Prostate gland (tissue), 2 donors: ENCODE measurements around the gene TCF12.

Experiments
- POLR2AphosphoS5 ChIP-seq: sonication (generic); formaldehyde crosslinking; IDR thresholded peaks from one replicate; pipeline ENCODE4 v1.6.1; 2017; ENCODE audit warnings: antibody characterized with exemption
- TF ChIP-seq, protein P1 (sequence below), 4 experiments: fragments of 200-600 bp in 2 of 4; fragments of 450-650 bp in 2 of 4; sonication (generic) in 2 of 4; IDR thresholded peaks; 1 replicate in 3 of 4; 2 replicates in 1 of 4; pipeline ENCODE4 v1.5.1; 2016 to 2019; ENCODE audit warnings: antibody characterized with exemption in 4 of 4, mild to moderate bottlenecking in 2 of 4, moderate library complexity in 2 of 4

DNA sequence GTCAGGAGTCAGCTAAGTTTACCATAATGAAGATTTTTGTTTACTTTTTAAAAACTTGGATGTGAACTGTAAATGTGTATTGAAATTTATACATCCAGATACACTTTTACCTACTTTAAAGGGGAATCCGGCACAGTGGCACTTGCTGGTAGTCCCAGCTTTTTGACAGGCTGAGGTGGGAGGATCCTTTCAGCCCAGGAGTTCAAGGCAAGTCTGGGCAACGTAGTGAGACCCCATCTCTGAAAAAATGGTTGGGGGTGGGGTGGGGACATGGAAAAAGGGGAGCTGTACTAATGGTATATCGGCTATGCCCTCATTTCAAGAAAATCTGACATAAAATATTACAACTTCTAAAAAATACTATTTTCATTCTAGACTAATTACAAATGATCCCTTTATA lies 362.0 kb downstream of the TCF12 start:
- TF ChIP-seq, protein P1, sequence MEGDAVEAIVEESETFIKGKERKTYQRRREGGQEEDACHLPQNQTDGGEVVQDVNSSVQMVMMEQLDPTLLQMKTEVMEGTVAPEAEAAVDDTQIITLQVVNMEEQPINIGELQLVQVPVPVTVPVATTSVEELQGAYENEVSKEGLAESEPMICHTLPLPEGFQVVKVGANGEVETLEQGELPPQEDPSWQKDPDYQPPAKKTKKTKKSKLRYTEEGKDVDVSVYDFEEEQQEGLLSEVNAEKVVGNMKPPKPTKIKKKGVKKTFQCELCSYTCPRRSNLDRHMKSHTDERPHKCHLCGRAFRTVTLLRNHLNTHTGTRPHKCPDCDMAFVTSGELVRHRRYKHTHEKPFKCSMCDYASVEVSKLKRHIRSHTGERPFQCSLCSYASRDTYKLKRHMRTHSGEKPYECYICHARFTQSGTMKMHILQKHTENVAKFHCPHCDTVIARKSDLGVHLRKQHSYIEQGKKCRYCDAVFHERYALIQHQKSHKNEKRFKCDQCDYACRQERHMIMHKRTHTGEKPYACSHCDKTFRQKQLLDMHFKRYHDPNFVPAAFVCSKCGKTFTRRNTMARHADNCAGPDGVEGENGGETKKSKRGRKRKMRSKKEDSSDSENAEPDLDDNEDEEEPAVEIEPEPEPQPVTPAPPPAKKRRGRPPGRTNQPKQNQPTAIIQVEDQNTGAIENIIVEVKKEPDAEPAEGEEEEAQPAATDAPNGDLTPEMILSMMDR (IDR thresholded peaks at IDR 0.05), result no peak
- no peak for TF ChIP-seq POLR2AphosphoS5
